A549 (cell line): Measurements from ENCODE around the gene CCDC169. TPM values are rescaled to one million over a fixed set of nuclear protein-coding genes. Genes with fewer than 3 reads are reported as not detected.
"Not testable (repeated sequence)": the region's sequence is repeated elsewhere in the genome, so short reads cannot be mapped to it uniquely, and the experiment has no call there.

Experiments
- ATAC-seq, 2 experiments: fragments of 200-7000 bp in 1 of 2; fragments of >200 bp in 1 of 2; cut with Nextera tagmentation in 1 of 2; cut with Tn5 transposase in 1 of 2; 3 replicates each; pipeline versions ENCODE4 v1.8.0 to v1.9.1; 2018 to 2020; ENCODE audit warnings: mild to moderate bottlenecking in 1 of 2, moderate library complexity in 1 of 2
- CTCF ChIA-PET: fragments of 300-600 bp; sonication (Branson Sonifier 250); formaldehyde crosslinking; extraction: SDS; loops from one replicate; lab custom pipeline; 2021; ENCODE audit warnings: antibody characterized with exemption, inconsistent platforms; lab: Yijun Ruan, JAX
- POLR2A ChIA-PET: fragments of 350-600 bp; formaldehyde crosslinking; extraction: SDS; loops from one replicate; lab custom pipeline; 2021; ENCODE audit warnings: antibody characterized with exemption, inconsistent platforms; lab: Yijun Ruan, JAX
- DNase-seq, 2 experiments: peaks; one replicate each; pipeline versions ENCODE4 v3.0.0 to v3.0.0-alpha.2; 2011 to 2016; ENCODE audit warnings: low read depth in 1 of 2, low spot score in 1 of 2
- FAIRE-seq: peaks from 2 replicates; lab custom pipeline; 2011; peaks lifted over from hg19 to GRCh38; lab: Jason Lieb, UNC
- H3K27ac ChIP-seq, 2 experiments: fragments of >200 bp; sonication (Bioruptor Twin); formaldehyde crosslinking; 3 replicates each; pipeline ENCODE4 v1.5.1; 2016 to 2017
- H3K4me1 ChIP-seq: fragments of >200 bp; sonication (Bioruptor Twin); formaldehyde crosslinking; 3 replicates; pipeline ENCODE4 v1.6.1; 2016
- H3K4me2 ChIP-seq: fragments of >200 bp; sonication (Bioruptor Twin); formaldehyde crosslinking; 3 replicates; pipeline ENCODE4 v1.6.1; 2016
- H3K4me3 ChIP-seq: fragments of >200 bp; sonication (Bioruptor Twin); formaldehyde crosslinking; 3 replicates; pipeline ENCODE4 v1.5.1; 2016
- H3K9me3 ChIP-seq: fragments of >200 bp; sonication (Bioruptor Twin); formaldehyde crosslinking; 3 replicates; pipeline ENCODE4 v1.6.1; 2016
- CBX2 ChIP-seq: fragments of 200-600 bp; sonication (generic); IDR thresholded peaks from 2 replicates; pipeline ENCODE4 v1.6.1; 2016; ENCODE audit warnings: low read depth, mild to moderate bottlenecking, borderline replicate concordance
- EP300 ChIP-seq, 2 experiments: fragments of >200 bp; sonication (Bioruptor Twin); formaldehyde crosslinking; IDR thresholded peaks; 2 replicates in 1 of 2; 3 replicates in 1 of 2; pipeline ENCODE4 v1.6.1; 2016 to 2017
- ESRRA ChIP-seq: fragments of 150-350 bp; IDR thresholded peaks from 2 replicates; pipeline ENCODE4 v1.6.1; 2014; ENCODE audit warnings: mild to moderate bottlenecking, low read length, borderline replicate concordance
- FOSL2 ChIP-seq, 2 experiments: fragments of 450-650 bp in 1 of 2; fragments of >200 bp in 1 of 2; sonication (Bioruptor Twin) in 1 of 2; formaldehyde crosslinking; IDR thresholded peaks; 2 replicates each; pipeline versions ENCODE4 v1.5.0 to v1.6.1; 2016 to 2020; ENCODE audit warnings: mild to moderate bottlenecking in 1 of 2, moderate library complexity in 1 of 2
- GATA3 ChIP-seq: IDR thresholded peaks from 2 replicates; pipeline ENCODE4 v1.6.1; 2012; ENCODE audit warnings: borderline replicate concordance
- HEYL ChIP-seq: fragments of 250-450 bp; sonication (Bioruptor Pico); IDR thresholded peaks from 2 replicates; pipeline ENCODE4 v1.8.0; 2021; ENCODE audit warnings: mild to moderate bottlenecking, moderate library complexity
- HOXB13 ChIP-seq: fragments of 250-450 bp; sonication (Bioruptor Pico); IDR thresholded peaks from 2 replicates; pipeline ENCODE4 v1.5.0; 2020; ENCODE audit warnings: low read depth, mild to moderate bottlenecking, moderate library complexity
- KDM1A ChIP-seq: fragments of 200-600 bp; sonication (generic); IDR thresholded peaks from 2 replicates; pipeline ENCODE4 v1.6.1; 2016; ENCODE audit warnings: low read depth, mild to moderate bottlenecking
- MAZ ChIP-seq: fragments of 150-350 bp; IDR thresholded peaks from 2 replicates; pipeline ENCODE4 v1.6.1; 2014; ENCODE audit warnings: antibody characterized with exemption, low read depth, low read length, borderline replicate concordance
- POLR2AphosphoS2 ChIP-seq: conservative IDR thresholded peaks from 2 replicates; pipeline ENCODE4 v1.6.1; 2012; ENCODE audit warnings: low read length, improper control_type of control experiment, inconsistent platforms
- RNF2 ChIP-seq: fragments of 200-600 bp; sonication (generic); IDR thresholded peaks from 2 replicates; pipeline ENCODE4 v1.6.1; 2016; ENCODE audit warnings: low read depth, mild to moderate bottlenecking, antibody characterized with exemption, moderate library complexity, borderline replicate concordance
- TFCP2L1 ChIP-seq: fragments of 250-450 bp; sonication (Bioruptor Pico); IDR thresholded peaks from 2 replicates; pipeline ENCODE4 v1.5.0; 2021; ENCODE audit warnings: mild to moderate bottlenecking
- TP53 ChIP-seq: fragments of 250-450 bp; sonication (Bioruptor Pico); IDR thresholded peaks from 2 replicates; pipeline ENCODE4 v1.5.0; 2021; ENCODE audit warnings: mild to moderate bottlenecking, moderate library complexity
- ZFP36 ChIP-seq: fragments of 450-650 bp; IDR thresholded peaks from 2 replicates; pipeline ENCODE4 v1.6.1; 2014; ENCODE audit warnings: borderline replicate concordance; ENCODE audit not compliant: partially characterized antibody
- ZNF302 ChIP-seq: fragments of 250-450 bp; sonication (Bioruptor Pico); IDR thresholded peaks from 2 replicates; pipeline ENCODE4 v1.9.0; 2021; ENCODE audit warnings: inconsistent platforms, mild to moderate bottlenecking, moderate library complexity
- WGBS: methylation state at CpG from one replicate; pipeline ENCODE4 v1.1.6; 2017; ENCODE audit errors: missing lambda C conversion rate; 5-methylcytosine and 5-hydroxymethylcytosine counted together
- polyA plus RNA-seq, 4 experiments: library from polyadenylated mRNA; depleted of rRNA in 3 of 4; stranded (reverse); fragments of >200 nt; fragmentation: RNase III in 1 of 4; extraction: RNeasy Plus Mini Kit Qiagen cat#74134 plus additional on column Dnase treatment in 1 of 4; gene quantifications; 2 replicates in 3 of 4; 3 replicates in 1 of 4; pipeline ENCODE4 v1.2.3, GENCODE V29; 2011 to 2017
- TF ChIP-seq, protein P1 (sequence below): fragments of >200 bp; sonication (Bioruptor Twin); formaldehyde crosslinking; IDR thresholded peaks from 2 replicates; pipeline ENCODE4 v1.6.1; 2016
- TF ChIP-seq, protein P2 (sequence below): fragments of 250-450 bp; sonication (Bioruptor Pico); IDR thresholded peaks from 2 replicates; pipeline ENCODE4 v1.5.0; 2020; ENCODE audit warnings: low read depth, mild to moderate bottlenecking, moderate library complexity

The CCDC169 gene
- polyA plus RNA-seq, 2 of the 4 experiments (the other 2 are of a cell fraction) = 1.3 to 2.0 TPM

DNA sequence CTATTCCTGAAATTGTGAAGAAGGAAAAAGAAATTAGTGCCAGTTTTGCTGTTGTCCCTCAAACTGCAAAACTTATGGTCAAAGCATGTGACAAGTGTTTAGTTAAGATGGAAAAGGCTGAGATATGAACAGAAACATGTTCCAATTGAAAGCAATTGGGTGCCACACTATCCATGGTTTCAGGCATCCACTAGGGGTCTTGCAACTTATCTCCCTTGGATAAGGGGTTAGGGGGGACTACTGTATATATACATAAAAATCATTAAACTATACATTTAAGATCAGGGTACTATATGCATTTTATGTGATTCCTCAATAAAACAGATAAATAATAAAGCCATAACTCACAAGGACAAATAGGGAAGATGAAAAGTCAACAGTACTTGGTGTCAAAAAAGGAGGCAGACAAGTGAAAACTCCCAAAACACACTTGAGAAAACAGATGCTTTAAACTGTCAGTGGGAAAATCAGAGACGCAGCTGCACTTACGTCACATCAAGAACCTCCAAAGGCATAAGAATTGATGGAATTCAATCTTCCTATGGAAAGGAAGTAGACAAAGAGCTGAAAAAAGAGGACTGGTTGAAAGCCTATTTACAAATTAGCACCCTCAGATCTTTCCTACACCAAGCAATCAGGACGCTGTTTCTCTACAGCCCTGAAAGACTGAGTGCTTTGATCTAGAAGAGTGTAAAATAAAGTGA, 40.5 kb upstream of the CCDC169 start:
- no peak overlapping the region for H3K4me3 ChIP-seq
- CTCF ChIA-PET = no interaction called here
- DNase-seq (no peak), ATAC-seq (no peak), FAIRE-seq (no peak)
- no peaks in the 10 kb centered on the region for H3K9me3 ChIP-seq
- no peak overlapping the region for H3K4me2 ChIP-seq
- 90% methylated on average over 3 of the region's 3 CpGs for WGBS
- H3K4me1 ChIP-seq = peaks cover 16% of the 10 kb centered on the region
- POLR2A ChIA-PET = no interaction called here
- no peak overlapping the region for H3K27ac ChIP-seq
- TF ChIP-seq ZNF302 (no peak), HOXB13 (CRISPR knock-in tag) (no peak), HEYL (CRISPR knock-in tag) (no peak), TP53 (CRISPR knock-in tag) (no peak), CBX2 (no peak), RNF2 (no peak)

DNA sequence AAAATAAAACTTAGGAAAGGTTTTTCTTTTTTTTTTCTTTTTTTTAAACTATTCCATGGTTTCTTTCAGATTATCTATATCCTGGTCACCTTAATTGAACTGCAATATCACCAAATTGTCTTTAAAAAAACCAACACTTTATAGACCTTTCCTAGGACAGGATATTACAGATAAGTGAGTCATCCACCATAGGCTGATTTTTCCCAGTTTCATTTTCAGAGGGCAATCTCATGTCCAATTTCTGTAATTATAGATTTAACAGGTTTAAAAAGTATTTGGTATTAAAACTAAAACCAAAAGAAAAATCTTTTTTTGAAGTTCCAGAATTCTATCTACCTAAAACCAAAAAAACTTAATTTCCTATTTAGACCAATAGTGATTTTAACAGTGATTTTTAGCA, 35.4 kb upstream of the CCDC169 start:
- TF ChIP-seq, protein P1, sequence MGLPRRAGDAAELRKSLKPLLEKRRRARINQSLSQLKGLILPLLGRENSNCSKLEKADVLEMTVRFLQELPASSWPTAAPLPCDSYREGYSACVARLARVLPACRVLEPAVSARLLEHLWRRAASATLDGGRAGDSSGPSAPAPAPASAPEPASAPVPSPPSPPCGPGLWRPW = no peak
- no peak for TF ChIP-seq FOSL2 (IDR thresholded peaks at IDR 0.05)
- peak; percentile 22; the same call in 1 of the 2 replicates for TF ChIP-seq FOSL2 (CRISPR knock-in tag; IDR thresholded peaks at IDR 0.05)
- Histone ChIP-seq H3K27ac (no peak overlapping the region), H3K9me3 (no peaks in the 10 kb centered on the region), H3K4me2 (peak overlapping the region; percentile 59), H3K4me3 (no peak overlapping the region), H3K4me1 (peaks cover 16% of the 10 kb centered on the region)
- no peak for DNase-seq
- FAIRE-seq = no peak
- ATAC-seq = no peak
- CTCF ChIA-PET = no interaction called here
- POLR2A ChIA-PET = no interaction called here

DNA sequence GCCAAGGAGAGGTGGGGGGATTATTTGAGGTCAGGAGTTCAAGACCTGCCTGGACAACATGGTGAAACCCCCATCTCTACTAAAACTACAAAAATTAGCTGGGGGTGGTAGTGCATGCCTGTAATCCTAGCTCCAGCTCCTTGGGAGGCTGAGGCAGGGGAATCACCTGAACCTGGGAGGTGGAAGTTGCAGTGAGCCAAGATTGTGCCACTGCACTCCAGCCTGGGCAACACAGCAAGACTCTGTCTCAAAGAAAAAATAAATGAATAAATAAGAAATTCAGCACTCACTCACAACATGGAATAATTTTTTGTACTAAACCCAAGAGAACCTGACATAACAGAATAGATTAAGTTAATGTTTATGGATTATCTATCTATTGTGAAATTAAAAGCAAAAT, 34.6 kb upstream of the CCDC169 start:
- H3K27ac ChIP-seq, H3K4me3 ChIP-seq, DNase-seq, H3K9me3 ChIP-seq, POLR2A ChIA-PET, ATAC-seq, H3K4me2 ChIP-seq, FAIRE-seq: not testable (repeated sequence)
- peaks cover 16% of the 10 kb centered on the region for H3K4me1 ChIP-seq
- CTCF ChIA-PET = interaction anchor here (1.5 kb wide), 1 partner anchor 15 kb away, joined by 4 read pairs; no protein-coding TSS in a partner anchor

DNA sequence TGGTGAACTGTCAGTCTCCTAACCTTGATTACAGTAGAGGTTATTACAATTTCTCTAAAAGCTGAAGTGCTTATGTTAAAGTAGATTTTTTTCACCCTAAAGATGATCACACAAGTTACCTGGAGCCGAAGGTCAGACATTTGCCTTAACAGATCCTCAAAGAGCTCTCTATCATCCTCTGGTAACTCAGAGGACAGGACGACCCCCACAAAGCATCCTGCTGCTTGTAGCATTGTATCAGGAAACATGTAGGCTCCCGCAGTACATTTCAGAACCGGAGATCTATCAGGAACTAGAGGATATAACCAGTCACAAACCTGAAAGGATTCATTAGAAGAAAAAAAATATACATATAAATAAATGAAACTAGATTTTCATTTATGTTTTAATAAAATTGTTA, 33.7 kb upstream of the CCDC169 start:
- no peak for ATAC-seq
- Histone ChIP-seq H3K27ac (no peak overlapping the region), H3K4me1 (peaks cover 16% of the 10 kb centered on the region)
- POLR2A ChIA-PET = no interaction called here
- 90% methylated on average over 4 of the region's 4 CpGs for WGBS
- TF ChIP-seq GATA3 = no peak
- TF ChIP-seq POLR2AphosphoS2 = no peak
- no peak for TF ChIP-seq EP300 (IDR thresholded peaks at IDR 0.05)
- TF ChIP-seq ZFP36 = no peak
- no peak for TF ChIP-seq KDM1A
- no peak for TF ChIP-seq ESRRA
- TF ChIP-seq TP53 (CRISPR knock-in tag) = no peak
- TF ChIP-seq, protein P2, sequence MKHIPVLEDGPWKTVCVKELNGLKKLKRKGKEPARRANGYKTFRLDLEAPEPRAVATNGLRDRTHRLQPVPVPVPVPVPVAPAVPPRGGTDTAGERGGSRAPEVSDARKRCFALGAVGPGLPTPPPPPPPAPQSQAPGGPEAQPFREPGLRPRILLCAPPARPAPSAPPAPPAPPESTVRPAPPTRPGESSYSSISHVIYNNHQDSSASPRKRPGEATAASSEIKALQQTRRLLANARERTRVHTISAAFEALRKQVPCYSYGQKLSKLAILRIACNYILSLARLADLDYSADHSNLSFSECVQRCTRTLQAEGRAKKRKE (CRISPR knock-in tag) = no peak
- TF ChIP-seq TFCP2L1 (CRISPR knock-in tag) = no peak
- TF ChIP-seq MAZ = no peak
- TF ChIP-seq, all 56 proteins: peak for 0
- FAIRE-seq = no peak
- CTCF ChIA-PET = interaction anchor here (1.5 kb wide), 1 partner anchor 16 kb away, joined by 4 read pairs; no protein-coding TSS in a partner anchor
- Histone ChIP-seq H3K9me3 (no peaks in the 10 kb centered on the region), H3K4me2 (no peak overlapping the region), H3K4me3 (no peak overlapping the region)
- no peak for DNase-seq
